GM21529 (cell line): Measurements from ENCODE around the gene PHF24.
"Not testable (repeated sequence)": the region's sequence is repeated elsewhere in the genome, so short reads cannot be mapped to it uniquely, and the experiment has no call there.

Experiments used
- ATAC-seq: cut with Tn5 transposase; IDR thresholded peaks from one replicate; pipeline ENCODE4 v1.9.1; 2021; ENCODE audit not compliant: unreplicated experiment

Gene PHF24

GRCh38 chr9:34957492-34958410 is at the start of gene PHF24:
TSS of gene PHF24 (plus strand) at chr9:34958285. CDS start at chr9:34971299, 13,014 bp downstream.
- ATAC-seq: no peak

GRCh38 chr9:34927061-34927460 is 31.0 kb upstream of the PHF24 start:
- no peak for ATAC-seq

GRCh38 chr9:34928921-34929320 is 29.2 kb upstream of the PHF24 start:
- ATAC-seq: no peak

- no peak for ATAC-seq
Measured at GRCh38 chr9:34929506-34930102, 28.5 kb upstream of the PHF24 start.

- not testable (repeated sequence) for ATAC-seq
Measured at GRCh38 chr9:34939989-34940388, 18.1 kb upstream of the PHF24 start.

- no peak for ATAC-seq
Measured at GRCh38 chr9:34948451-34948850, 9.6 kb upstream of the PHF24 start.

GRCh38 chr9:34954225-34954624 is 3.9 kb upstream of the PHF24 start:
- ATAC-seq: no peak

GRCh38 chr9:34956066-34956465 is 2.0 kb upstream of the PHF24 start:
- ATAC-seq: not testable (repeated sequence)

GRCh38 chr9:34956648-34957047 is 1.4 kb upstream of the PHF24 start:
- peak; percentile 74 for ATAC-seq

- no peak for ATAC-seq
Measured at GRCh38 chr9:34958411-34958982, 412 bp downstream of the PHF24 start.

- ATAC-seq: no peak
Measured at GRCh38 chr9:34959461-34959860, 1.4 kb downstream of the PHF24 start.

- ATAC-seq: no peak
Measured at GRCh38 chr9:34961574-34962490, 3.7 kb downstream of the PHF24 start.

GRCh38 chr9:34962546-34962945 is 4.5 kb downstream of the PHF24 start:
- ATAC-seq: no peak

GRCh38 chr9:34963552-34963951 is 5.5 kb downstream of the PHF24 start:
- no peak for ATAC-seq

GRCh38 chr9:34964458-34964857 is 6.4 kb downstream of the PHF24 start:
- no peak for ATAC-seq

- no peak for ATAC-seq
Measured at GRCh38 chr9:34971146-34971811, 13.2 kb downstream of the PHF24 start.

- ATAC-seq: no peak
Measured at GRCh38 chr9:34974664-34975063, 16.6 kb downstream of the PHF24 start.

- ATAC-seq: no peak
Measured at GRCh38 chr9:34976441-34976840, 18.4 kb downstream of the PHF24 start.

- ATAC-seq: no peak
Measured at GRCh38 chr9:34976992-34977391, 18.9 kb downstream of the PHF24 start.

- no peak for ATAC-seq
Measured at GRCh38 chr9:34980181-34980761, 22.2 kb downstream of the PHF24 start.
